Measurements from ENCODE around the gene KIF16B. TPM values are rescaled to one million over a fixed set of nuclear protein-coding genes. Genes with fewer than 3 reads are reported as not detected.

The KIF16B gene
- total and polyA plus RNA-seq, 2 of the 13 experiments (the other 11 are each of a cell fraction or from before 2014, with no cell fraction given) = 6.9 to 18.0 TPM

- Histone ChIP-seq H3K9ac (ENCODE audit: insufficient read depth, low read depth, low read length) (0 out of 2 replicates have a peak overlapping the region, but pooled peaks have one; percentile 1), H3K4me1 (ENCODE audit: insufficient read depth, low read length) (peaks cover 58% of the 10 kb centered on the region), H3K27me3 (ENCODE audit: control insufficient read depth in 1 of 2, insufficient read depth in 2 of 2, low read length in 2 of 2) (no peaks in the 10 kb centered on the region), H3K4me3 (replicated peaks in 1 of 3; ENCODE audit: insufficient read depth in 1 of 3, low read depth in 2 of 3, low read length in 3 of 3) (peak overlapping the region in 2 of 3 experiments; percentile 5 to 6; a peak in 2 of 6 replicates), H3K9me3 (ENCODE audit: low read length) (no peaks in the 10 kb centered on the region), H4K20me1 (ENCODE audit: insufficient read depth, low read length) (peaks cover 5% of the 10 kb centered on the region; the same call in 1 of the 2 replicates), H3K36me3 (replicated peaks in 1 of 2; ENCODE audit: control insufficient read depth in 1 of 2, insufficient read depth in 2 of 2, low read length in 2 of 2) (no peaks in the 10 kb centered on the region), H3K4me2 (ENCODE audit: low read depth, low read length) (peak overlapping the region; percentile 64), H3K27ac (ENCODE audit: extremely low read length, insufficient read depth, low read length) (peak overlapping the region; percentile 71), H3K79me2 (ENCODE audit: insufficient read depth, low read length) (no peaks in the 10 kb centered on the region), H2AFZ (ENCODE audit: low read length) (no peak overlapping the region)
- ChIA-PET POLR2A (no interaction called here), CTCF (ENCODE audit: low intra/inter-chr PET ratio, low total read pairs) (interaction anchor here (0.7 to 2.8 kb wide), 5 partner anchors 124 to 777 kb away, joined by 3 to 41 read pairs (median 4); no protein-coding TSS in a partner anchor)
- 2% methylated on average over 3 of the region's 3 CpGs for WGBS (ENCODE audit: low lambda C conversion rate)
- intact Hi-C loops (cut with micrococcal nuclease; ENCODE audit: unreplicated experiment) (loop anchor here (1.0 to 10.0 kb wide), 11 partner anchors 42 to 1491 kb away; partner anchors contain the start of gene KIF16B), in situ Hi-C loops (cut with HindIII; ENCODE audit: extremely low pct_ligation_motif_present, low pct_unique_long_range_greater_than_20kb) (loop anchor here (10.0 kb wide), 2 partner anchors 231 to 761 kb away; no protein-coding TSS in a partner anchor)
- peak; percentile 71 for ATAC-seq
- DNase-seq (ENCODE audit: low spot score) = peak; percentile 76
- no peak for FAIRE-seq
- no TSS peak for BruUV-seq (replicated peaks)
- TF ChIP-seq FOXA1 (IDR thresholded peaks at IDR 0.05) (no peak), FOXA1 (CRISPR knock-in tag; IDR thresholded peaks at IDR 0.05) (peak; percentile 70), BCLAF1 (IDR thresholded peaks at IDR 0.05) (no peak), FOXO1 (CRISPR knock-in tag; IDR thresholded peaks at IDR 0.05) (no peak), ZNF543 (CRISPR knock-in tag; IDR thresholded peaks at IDR 0.05) (no peak), ZBTB4 (CRISPR knock-in tag; IDR thresholded peaks at IDR 0.05; ENCODE audit: borderline replicate concordance) (no peak), ERF (CRISPR knock-in tag; IDR thresholded peaks at IDR 0.05) (no peak), CTCF (CRISPR knock-in tag; IDR thresholded peaks at IDR 0.05) (peak; percentile 83), SP5 (CRISPR knock-in tag; IDR thresholded peaks at IDR 0.05; ENCODE audit: borderline replicate concordance, low read depth) (no peak), MXI1 (IDR thresholded peaks at IDR 0.05; ENCODE audit: borderline replicate concordance, low read depth, low read length) (0 out of 3 replicates have a peak, but pooled peaks have one; percentile 43), GPN1 (CRISPR knock-in tag; IDR thresholded peaks at IDR 0.05; ENCODE audit: borderline replicate concordance) (no peak), MATR3 (CRISPR knock-in tag; IDR thresholded peaks at IDR 0.05) (no peak), ZNF788 (CRISPR knock-in tag; IDR thresholded peaks at IDR 0.05; ENCODE audit: borderline replicate concordance) (no peak), KLF11 (CRISPR knock-in tag; IDR thresholded peaks at IDR 0.05) (no peak), ARID3A (IDR thresholded peaks at IDR 0.05; ENCODE audit: low read depth, low read length) (peak; percentile 84; the same call in 1 of the 2 replicates), AGO2 (optimal IDR thresholded peaks at IDR 0.05; ENCODE audit: low read depth, low read length) (no peak)
Measured at GRCh38 chr20:16476032-16476431, 97.2 kb downstream of the KIF16B start.
